BE2C (cell line): ENCODE data around the gene DCAF11.

Source experiments
- DNase-seq: peaks from one replicate; pipeline ENCODE4 v3.0.0-alpha.2; 2020
- H3K27me3 ChIP-seq: fragments of 250-450 bp; sonication (Bioruptor Pico); 2 replicates; pipeline ENCODE4 v1.5.1; 2020; ENCODE audit warnings: mild to moderate bottlenecking
- H3K36me3 ChIP-seq: fragments of 250-450 bp; sonication (Bioruptor Pico); 2 replicates; pipeline ENCODE4 v1.5.1; 2020; ENCODE audit warnings: mild to moderate bottlenecking
- H3K4me1 ChIP-seq: fragments of 250-450 bp; sonication (Bioruptor Pico); 2 replicates; pipeline ENCODE4 v1.5.1; 2020
- H3K4me3 ChIP-seq: 2 replicates; pipeline ENCODE4 v1.5.1; 2011; ENCODE audit warnings: low read depth, low read length
- H3K9me3 ChIP-seq: fragments of 250-450 bp; sonication (Bioruptor Pico); 2 replicates; pipeline ENCODE4 v1.5.1; 2020
- CTCF ChIP-seq: IDR thresholded peaks from 2 replicates; pipeline ENCODE4 v1.5.1; 2012; ENCODE audit warnings: mild to moderate bottlenecking, low read depth, low read length

DCAF11 gene

GRCh38 chr14:24088095-24088494 lies 26.5 kb upstream of the DCAF11 start:
- no peak for DNase-seq
- H3K9me3 ChIP-seq, result no peaks in the 10 kb centered on the region
- peaks cover 5% of the 10 kb centered on the region; the same call in 1 of the 2 replicates for H3K4me1 ChIP-seq
- no peak for TF ChIP-seq CTCF
- H3K36me3 ChIP-seq, result no peaks in the 10 kb centered on the region
- H3K27me3 ChIP-seq, result no peaks in the 10 kb centered on the region
- H3K4me3 ChIP-seq, result no peak overlapping the region

GRCh38 chr14:24089890-24090289 lies 24.7 kb upstream of the DCAF11 start:
- TF ChIP-seq CTCF, result no peak
- peaks cover 10% of the 10 kb centered on the region for H3K4me1 ChIP-seq

GRCh38 chr14:24092110-24092504 lies 22.5 kb upstream of the DCAF11 start:
- Histone ChIP-seq H3K4me1 (peaks cover 10% of the 10 kb centered on the region), H3K36me3 (peaks cover 5% of the 10 kb centered on the region; the same call in 1 of the 2 replicates), H3K27me3 (no peaks in the 10 kb centered on the region), H3K9me3 (no peaks in the 10 kb centered on the region), H3K4me3 (no peak overlapping the region)
- DNase-seq, result no peak
- TF ChIP-seq CTCF, result no peak

More at GRCh38 chr14:24089890-24090289, 24.7 kb upstream of the DCAF11 start:
- no peak overlapping the region for H3K4me3 ChIP-seq
- no peaks in the 10 kb centered on the region for H3K36me3 ChIP-seq
- no peak for DNase-seq
- H3K9me3 ChIP-seq, result no peaks in the 10 kb centered on the region
- no peaks in the 10 kb centered on the region for H3K27me3 ChIP-seq

GRCh38 chr14:24092505-24093206 lies 21.9 kb upstream of the DCAF11 start:
- no peak for TF ChIP-seq CTCF
- Histone ChIP-seq H3K9me3 (no peaks in the 10 kb centered on the region), H3K27me3 (no peaks in the 10 kb centered on the region), H3K36me3 (peaks cover 5% of the 10 kb centered on the region; the same call in 1 of the 2 replicates), H3K4me1 (peaks cover 10% of the 10 kb centered on the region), H3K4me3 (no peak overlapping the region)
- DNase-seq, result no peak

GRCh38 chr14:24093207-24093900 lies 21.2 kb upstream of the DCAF11 start:
- Histone ChIP-seq H3K4me3 (peak overlapping the region; percentile 2; the same call in 1 of the 2 replicates), H3K9me3 (no peaks in the 10 kb centered on the region), H3K4me1 (peaks cover 10% of the 10 kb centered on the region), H3K27me3 (no peaks in the 10 kb centered on the region), H3K36me3 (peaks cover 9% of the 10 kb centered on the region; the same call in 1 of the 2 replicates)
- no peak for DNase-seq
- no peak for TF ChIP-seq CTCF
